ENCODE measurements around the gene INPP5D. TPM values are rescaled to one million over a fixed set of nuclear protein-coding genes. Genes with fewer than 3 reads are reported as not detected.
"Not testable (repeated sequence)": the region's sequence is repeated elsewhere in the genome, so short reads cannot be mapped to it uniquely, and the experiment has no call there.

INPP5D gene
- total and polyA plus RNA-seq, 4 donors: 7.6 to 26.1 (median 25.3) TPM

DNA sequence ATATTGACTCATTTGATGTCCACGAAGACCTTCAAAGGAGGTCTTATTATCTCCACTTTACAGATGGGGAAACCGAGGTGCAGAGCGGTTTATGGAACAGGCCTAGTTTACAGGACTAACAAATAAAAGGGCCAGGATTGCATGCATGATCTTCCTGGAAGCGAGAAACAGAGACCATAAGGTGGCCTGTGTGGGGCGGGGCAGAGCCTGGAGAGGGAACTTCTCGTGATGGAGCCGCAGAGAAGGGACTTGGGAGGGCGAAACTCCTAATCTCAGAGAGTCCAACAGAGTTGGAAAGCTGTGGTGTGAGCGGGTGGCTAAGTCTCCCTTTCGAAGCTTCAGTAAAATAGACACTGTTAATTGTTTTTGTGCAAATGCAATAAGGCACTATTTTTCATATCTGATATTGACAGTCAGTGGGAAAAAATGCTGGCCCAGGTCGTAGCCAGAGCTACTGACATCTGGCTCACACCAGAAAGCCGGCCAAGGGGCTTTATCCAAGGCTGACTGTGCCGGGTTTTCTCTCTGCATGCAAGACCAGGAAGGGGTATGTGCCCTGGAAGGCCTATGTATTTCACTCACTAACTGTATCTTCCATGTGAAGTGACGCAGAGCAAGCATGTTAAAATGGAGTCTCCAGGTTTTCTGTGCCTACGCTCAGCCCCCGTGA lies 4.5 kb downstream of the INPP5D start:
- 49 to 77% methylated on average over 16 of the region's 16 CpGs for WGBS, 2 donors

GRCh38 chr2:233065200-233065589 lies 5.1 kb downstream of the INPP5D start:
- WGBS, 2 donors: 26 to 58% methylated on average over 4 of the region's 4 CpGs
- not testable (repeated sequence) for ATAC-seq (ENCODE audit: insufficient read depth, low FRiP score); H3K9me3 ChIP-seq (ENCODE audit: control insufficient read depth in 4 of 4, insufficient read depth in 3 of 4, low read length in 3 of 4); H3K27ac ChIP-seq (ENCODE audit: low read depth in 1 of 2, low read length in 1 of 2); H3K4me3 ChIP-seq; H3K9ac ChIP-seq (ENCODE audit: insufficient read depth in 1 of 2, low read length in 2 of 2); H3K36me3 ChIP-seq (ENCODE audit: control insufficient read depth in 4 of 4, insufficient read depth in 4 of 4, low read length in 4 of 4); DNase-seq; H3K27me3 ChIP-seq (ENCODE audit: control insufficient read depth in 3 of 3, insufficient read depth in 3 of 3, low read length in 2 of 3)
- H3K4me1 ChIP-seq (ENCODE audit: control insufficient read depth in 5 of 5, insufficient read depth in 5 of 5, low read length in 5 of 5): peaks cover 0 to 23% (median 8%) of the 10 kb centered on the region in 5 donors

More for the DNA sequence above, 4.5 kb downstream of the INPP5D start:
- TF ChIP-seq, protein P1, sequence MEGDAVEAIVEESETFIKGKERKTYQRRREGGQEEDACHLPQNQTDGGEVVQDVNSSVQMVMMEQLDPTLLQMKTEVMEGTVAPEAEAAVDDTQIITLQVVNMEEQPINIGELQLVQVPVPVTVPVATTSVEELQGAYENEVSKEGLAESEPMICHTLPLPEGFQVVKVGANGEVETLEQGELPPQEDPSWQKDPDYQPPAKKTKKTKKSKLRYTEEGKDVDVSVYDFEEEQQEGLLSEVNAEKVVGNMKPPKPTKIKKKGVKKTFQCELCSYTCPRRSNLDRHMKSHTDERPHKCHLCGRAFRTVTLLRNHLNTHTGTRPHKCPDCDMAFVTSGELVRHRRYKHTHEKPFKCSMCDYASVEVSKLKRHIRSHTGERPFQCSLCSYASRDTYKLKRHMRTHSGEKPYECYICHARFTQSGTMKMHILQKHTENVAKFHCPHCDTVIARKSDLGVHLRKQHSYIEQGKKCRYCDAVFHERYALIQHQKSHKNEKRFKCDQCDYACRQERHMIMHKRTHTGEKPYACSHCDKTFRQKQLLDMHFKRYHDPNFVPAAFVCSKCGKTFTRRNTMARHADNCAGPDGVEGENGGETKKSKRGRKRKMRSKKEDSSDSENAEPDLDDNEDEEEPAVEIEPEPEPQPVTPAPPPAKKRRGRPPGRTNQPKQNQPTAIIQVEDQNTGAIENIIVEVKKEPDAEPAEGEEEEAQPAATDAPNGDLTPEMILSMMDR (IDR thresholded peaks at IDR 0.05; ENCODE audit: control extremely low read depth, extremely low read depth): no peak
- Histone ChIP-seq H3K4me1 (ENCODE audit: control insufficient read depth in 5 of 5, insufficient read depth in 5 of 5, low read length in 5 of 5) (peaks cover 0 to 25% (median 8%) of the 10 kb centered on the region in 5 donors), H3K9ac (ENCODE audit: insufficient read depth in 1 of 2, low read length in 2 of 2) (no peak overlapping the region), H3K4me3 (no peak overlapping the region), H3K27me3 (ENCODE audit: control insufficient read depth in 3 of 3, insufficient read depth in 3 of 3, low read length in 2 of 3) (no peaks in the 10 kb centered on the region), H3K36me3 (ENCODE audit: control insufficient read depth in 4 of 4, insufficient read depth in 4 of 4, low read length in 4 of 4) (no peaks in the 10 kb centered on the region), H3K27ac (ENCODE audit: low read depth in 1 of 2, low read length in 1 of 2) (no peak overlapping the region), H3K9me3 (ENCODE audit: control insufficient read depth in 4 of 4, insufficient read depth in 3 of 4, low read length in 3 of 4) (no peaks in the 10 kb centered on the region)
- ATAC-seq (ENCODE audit: insufficient read depth, low FRiP score) (no peak), DNase-seq (no peak)

GRCh38 chr2:233065954-233066470 lies 5.9 kb downstream of the INPP5D start:
- WGBS, 2 donors: 81 to 96% methylated on average over 9 of the region's 9 CpGs
- H3K4me1 ChIP-seq (ENCODE audit: control insufficient read depth in 5 of 5, insufficient read depth in 5 of 5, low read length in 5 of 5): peaks cover 0 to 22% (median 8%) of the 10 kb centered on the region in 5 donors
- ATAC-seq (ENCODE audit: insufficient read depth, low FRiP score): no peak
- no peaks in the 10 kb centered on the region for H3K36me3 ChIP-seq (ENCODE audit: control insufficient read depth in 4 of 4, insufficient read depth in 4 of 4, low read length in 4 of 4)
- H3K4me3 ChIP-seq: no peak overlapping the region
- no peak overlapping the region for H3K9ac ChIP-seq (ENCODE audit: insufficient read depth in 1 of 2, low read length in 2 of 2)
- H3K9me3 ChIP-seq (ENCODE audit: control insufficient read depth in 4 of 4, insufficient read depth in 3 of 4, low read length in 3 of 4): no peaks in the 10 kb centered on the region
- no peak overlapping the region for H3K27ac ChIP-seq (ENCODE audit: low read depth in 1 of 2, low read length in 1 of 2)
- no peaks in the 10 kb centered on the region for H3K27me3 ChIP-seq (ENCODE audit: control insufficient read depth in 3 of 3, insufficient read depth in 3 of 3, low read length in 2 of 3)
- TF ChIP-seq, protein P1 (IDR thresholded peaks at IDR 0.05; ENCODE audit: control extremely low read depth, extremely low read depth): no peak
- DNase-seq: no peak

DNA sequence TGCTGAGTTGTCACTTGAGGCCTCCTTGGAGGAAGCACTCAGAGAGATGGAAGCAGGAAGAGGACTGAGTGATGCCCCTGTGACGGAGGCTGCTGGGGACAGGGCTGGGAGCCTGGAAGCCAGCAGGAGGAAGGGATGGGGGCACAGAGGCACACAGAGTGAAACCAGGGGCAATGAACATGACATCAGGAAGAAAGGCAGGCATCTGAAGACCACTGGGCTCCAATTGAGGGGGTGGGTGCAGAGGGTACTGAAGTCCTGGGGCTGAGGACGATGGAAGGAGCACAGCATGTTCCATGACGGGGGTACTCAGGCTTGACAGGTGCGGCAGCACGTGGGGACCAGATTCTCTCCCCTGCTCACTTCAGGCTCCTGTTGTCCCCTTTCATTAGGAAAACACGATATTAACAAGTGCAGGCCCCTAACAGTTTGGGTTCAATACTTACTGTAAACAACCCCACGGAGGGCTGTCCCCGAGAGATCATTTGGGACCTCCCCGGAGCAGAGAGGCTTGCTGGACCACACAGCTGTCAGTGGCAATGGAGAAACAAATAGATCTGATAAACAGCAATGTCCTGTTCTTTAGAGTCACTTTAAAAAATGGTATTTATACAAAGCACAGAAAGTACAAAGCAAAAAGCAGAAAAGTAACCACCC lies 8.7 kb downstream of the INPP5D start:
- DNase-seq (no peak), ATAC-seq (ENCODE audit: insufficient read depth, low FRiP score) (no peak)
- TF ChIP-seq, protein P1 (IDR thresholded peaks at IDR 0.05; ENCODE audit: control extremely low read depth, extremely low read depth): no peak
- 54 to 67% methylated on average over 9 of the region's 9 CpGs for WGBS, 2 donors
- Histone ChIP-seq H3K27me3 (ENCODE audit: control insufficient read depth in 3 of 3, insufficient read depth in 3 of 3, low read length in 2 of 3) (no peaks in the 10 kb centered on the region), H3K4me1 (ENCODE audit: control insufficient read depth in 5 of 5, insufficient read depth in 5 of 5, low read length in 5 of 5) (peaks cover 0 to 8% (median 0%) of the 10 kb centered on the region in 5 donors), H3K9ac (ENCODE audit: insufficient read depth in 1 of 2, low read length in 2 of 2) (no peak overlapping the region), H3K36me3 (ENCODE audit: control insufficient read depth in 4 of 4, insufficient read depth in 4 of 4, low read length in 4 of 4) (peaks cover 0 to 3% (median 0%) of the 10 kb centered on the region in 4 donors), H3K27ac (ENCODE audit: low read depth in 1 of 2, low read length in 1 of 2) (peak overlapping the region in 1 of 2 donors; percentile 21), H3K4me3 (no peak overlapping the region), H3K9me3 (ENCODE audit: control insufficient read depth in 4 of 4, insufficient read depth in 3 of 4, low read length in 3 of 4) (peaks cover 0 to 3% (median 0%) of the 10 kb centered on the region in 4 donors)

Measured in lung (tissue), 12 donors.